Fibroblast of the aortic adventitia (primary cell): ENCODE data around the gene LRP1B. TPM values are rescaled to one million over a fixed set of nuclear protein-coding genes. Genes with fewer than 3 reads are reported as not detected.

Source experiments
- DNase-seq: peaks from one replicate; pipeline ENCODE4 v3.0.0-alpha.2; 2010; ENCODE audit warnings: low read depth
- H3K4me3 ChIP-seq: 2 replicates; pipeline ENCODE4 v1.5.1; 2011; ENCODE audit warnings: low read depth, mild to moderate bottlenecking, control low read depth, low read length, moderate library complexity
- total RNA-seq: library from RNA; depleted of rRNA; stranded (reverse); fragments of >200 nt; gene quantifications from 2 replicates; pipeline ENCODE4 v1.2.3, GENCODE V29; 2012; ENCODE audit warnings: low replicate concordance
- TF ChIP-seq, protein P1 (sequence below): IDR thresholded peaks from 2 replicates; pipeline ENCODE4 v1.5.1; 2011; ENCODE audit warnings: mild to moderate bottlenecking, low read length, control low read depth, inconsistent platforms; ENCODE audit not compliant: insufficient read depth

The LRP1B gene
- total RNA-seq, 1 donor = 0.36 TPM

DNA sequence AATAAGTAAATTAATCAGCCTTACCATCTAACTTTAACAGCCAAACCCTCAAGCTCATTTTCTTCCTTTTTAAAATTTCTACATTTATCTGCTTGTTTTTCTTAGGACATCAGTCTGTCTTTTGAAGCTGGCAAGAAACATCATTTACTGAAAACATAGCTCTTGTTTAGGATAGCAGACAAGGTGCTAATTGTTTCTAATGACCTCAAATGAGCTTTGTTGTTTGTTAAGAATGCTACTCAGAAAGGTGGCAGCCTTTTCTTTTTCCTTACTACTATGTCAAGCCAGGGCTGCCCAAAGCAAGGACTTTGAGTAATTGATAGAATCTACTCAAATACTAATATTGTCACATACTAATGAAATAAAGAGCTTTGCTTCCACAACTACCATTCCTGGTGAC is 171.8 kb downstream of the LRP1B start:
- no peak for DNase-seq
- H3K4me3 ChIP-seq = no peak overlapping the region
- TF ChIP-seq, protein P1, sequence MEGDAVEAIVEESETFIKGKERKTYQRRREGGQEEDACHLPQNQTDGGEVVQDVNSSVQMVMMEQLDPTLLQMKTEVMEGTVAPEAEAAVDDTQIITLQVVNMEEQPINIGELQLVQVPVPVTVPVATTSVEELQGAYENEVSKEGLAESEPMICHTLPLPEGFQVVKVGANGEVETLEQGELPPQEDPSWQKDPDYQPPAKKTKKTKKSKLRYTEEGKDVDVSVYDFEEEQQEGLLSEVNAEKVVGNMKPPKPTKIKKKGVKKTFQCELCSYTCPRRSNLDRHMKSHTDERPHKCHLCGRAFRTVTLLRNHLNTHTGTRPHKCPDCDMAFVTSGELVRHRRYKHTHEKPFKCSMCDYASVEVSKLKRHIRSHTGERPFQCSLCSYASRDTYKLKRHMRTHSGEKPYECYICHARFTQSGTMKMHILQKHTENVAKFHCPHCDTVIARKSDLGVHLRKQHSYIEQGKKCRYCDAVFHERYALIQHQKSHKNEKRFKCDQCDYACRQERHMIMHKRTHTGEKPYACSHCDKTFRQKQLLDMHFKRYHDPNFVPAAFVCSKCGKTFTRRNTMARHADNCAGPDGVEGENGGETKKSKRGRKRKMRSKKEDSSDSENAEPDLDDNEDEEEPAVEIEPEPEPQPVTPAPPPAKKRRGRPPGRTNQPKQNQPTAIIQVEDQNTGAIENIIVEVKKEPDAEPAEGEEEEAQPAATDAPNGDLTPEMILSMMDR = no peak

DNA sequence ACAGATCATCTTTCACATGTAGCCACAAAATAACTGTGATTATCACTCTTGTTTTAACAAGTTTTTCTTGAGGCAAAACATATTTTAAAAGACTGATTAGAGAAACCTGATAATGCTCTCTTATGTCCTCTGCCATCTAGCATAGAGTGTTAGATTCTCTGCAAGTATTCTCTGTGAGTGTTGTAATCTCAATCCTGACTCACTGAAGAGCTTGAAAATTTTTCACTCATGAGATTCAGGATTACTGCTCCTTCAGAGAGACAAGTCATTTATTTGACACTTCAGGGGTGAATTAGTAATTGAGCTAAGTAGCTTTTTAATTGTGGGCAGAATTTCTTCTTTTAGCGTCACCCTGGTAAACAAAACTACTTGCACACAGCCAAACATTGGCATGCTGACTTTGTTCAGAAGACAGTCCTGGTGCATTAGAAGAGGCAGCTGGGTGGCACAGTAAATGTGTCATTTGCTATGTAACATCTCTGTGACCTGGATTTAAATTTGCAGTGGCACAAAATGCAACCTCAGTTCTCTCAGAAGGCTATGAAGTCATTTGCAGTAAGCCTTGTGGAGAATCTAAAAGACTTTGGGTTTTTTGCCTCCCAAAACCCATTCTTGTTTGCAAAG is 172.9 kb downstream of the LRP1B start:
- TF ChIP-seq, protein P1 = no peak
- no peak overlapping the region for H3K4me3 ChIP-seq
- DNase-seq = no peak

DNA sequence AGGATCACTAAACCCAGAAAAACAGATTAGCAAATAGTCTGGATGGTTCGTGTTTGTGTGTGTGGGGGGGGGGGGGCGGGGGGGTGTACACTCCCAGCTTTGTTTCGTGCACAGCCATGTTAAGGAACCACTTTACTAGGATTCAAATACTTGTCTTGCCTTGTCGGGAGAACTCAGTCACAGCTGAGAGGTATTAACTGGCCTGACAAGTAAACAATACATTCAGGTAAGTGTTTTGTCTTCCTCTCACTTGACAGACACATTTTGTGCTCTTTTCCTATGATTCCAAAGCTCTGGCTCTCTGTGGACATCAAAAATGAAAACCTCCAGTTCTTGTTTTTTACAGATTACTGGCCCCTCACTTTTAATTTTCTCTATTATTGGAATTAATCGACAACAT is 173.5 kb downstream of the LRP1B start:
- DNase-seq = no peak
- TF ChIP-seq, protein P1 = no peak
- H3K4me3 ChIP-seq = no peak overlapping the region

DNA sequence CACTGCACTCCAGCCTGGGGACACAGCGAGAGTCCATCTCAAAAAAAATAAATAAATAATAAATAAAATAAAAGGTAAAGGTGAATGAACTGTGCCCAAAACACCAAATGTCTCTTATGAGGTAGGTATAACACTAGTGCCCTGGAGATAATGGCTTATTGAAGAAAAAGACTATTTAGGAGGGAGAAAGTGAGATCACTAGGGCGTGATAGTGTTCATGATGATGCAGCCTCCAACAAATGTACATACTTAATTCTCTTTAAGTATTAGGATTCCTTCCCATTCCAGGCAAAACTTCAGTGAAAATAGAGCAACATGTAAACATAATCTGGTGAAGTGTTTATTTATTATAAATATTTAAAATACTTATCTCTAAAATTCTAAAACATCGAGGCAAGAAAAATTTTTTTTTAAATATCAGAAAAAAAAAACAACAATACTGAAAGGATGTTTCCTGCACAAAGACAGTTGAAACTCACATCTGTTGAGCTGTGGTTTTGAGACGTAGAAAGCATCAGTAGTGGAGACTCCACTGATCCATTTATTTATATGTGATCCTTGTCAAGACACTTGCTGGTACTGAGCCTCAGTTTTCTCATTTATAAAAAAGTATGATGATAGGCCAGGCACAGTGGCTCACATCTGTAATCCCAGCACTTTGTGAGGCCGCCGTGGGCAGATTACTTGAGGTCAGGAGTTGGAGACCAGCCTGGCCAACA is 183.3 kb downstream of the LRP1B start:
- H3K4me3 ChIP-seq = no peak overlapping the region
- no peak for DNase-seq
- TF ChIP-seq, protein P1 = no peak

DNA sequence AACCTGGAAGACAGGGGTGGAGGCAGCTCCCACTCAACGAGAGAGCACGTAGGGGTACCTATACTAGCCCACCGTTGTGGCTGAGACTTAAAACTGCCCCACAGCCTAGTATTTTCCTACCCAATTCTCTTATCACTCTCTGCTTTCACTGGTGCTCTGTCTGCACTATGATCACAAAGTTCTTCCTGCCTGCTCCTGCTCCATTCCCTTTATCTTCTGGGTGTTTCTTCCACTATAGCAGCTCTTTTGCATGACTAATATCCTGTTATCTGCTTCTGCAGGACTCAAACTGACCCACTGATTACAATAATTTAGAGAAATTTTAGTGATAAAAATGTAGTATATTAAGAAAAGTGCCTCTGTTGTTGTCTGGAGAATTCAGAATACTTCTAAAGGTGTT is 184.8 kb downstream of the LRP1B start:
- TF ChIP-seq, protein P1 = no peak
- no peak overlapping the region for H3K4me3 ChIP-seq
- DNase-seq = no peak

DNA sequence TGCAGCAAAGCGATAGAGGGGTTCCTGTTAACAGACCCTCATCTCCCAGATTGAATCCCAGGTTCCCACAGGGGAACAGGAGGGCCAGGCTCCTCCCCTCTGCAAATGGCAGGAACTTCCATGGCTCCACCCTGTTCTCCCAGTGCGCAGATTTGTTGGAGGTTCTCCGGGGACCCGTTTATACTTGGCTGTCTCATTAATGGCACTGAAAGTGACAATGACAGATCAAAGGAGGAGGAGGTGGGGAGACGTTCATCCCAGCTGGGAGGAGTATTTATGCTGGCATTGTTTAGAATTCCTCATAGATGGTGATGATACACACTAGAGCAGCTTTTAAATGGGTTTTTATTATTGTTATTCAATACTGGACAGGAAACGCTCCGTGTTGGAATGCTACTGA is 186.9 kb downstream of the LRP1B start:
- TF ChIP-seq, protein P1 = no peak
- DNase-seq = no peak
- H3K4me3 ChIP-seq = no peak overlapping the region
